K562 (cell line): Measurements from ENCODE around the gene CHERP. TPM values are rescaled to one million over a fixed set of nuclear protein-coding genes. Genes with fewer than 3 reads are reported as not detected.

Experiments used
- BDP1 ChIP-seq: IDR thresholded peaks from 3 replicates; pipeline ENCODE4 v1.6.1; 2011; ENCODE audit not compliant: insufficient read length, insufficient read depth
- BHLHE40 ChIP-seq: IDR thresholded peaks from 2 replicates; pipeline ENCODE4 v1.6.1; 2011; ENCODE audit warnings: low read length, improper control_type of control experiment
- C11orf30 ChIP-seq: fragments of 450-650 bp; IDR thresholded peaks from 2 replicates; pipeline ENCODE4 v1.6.1; 2016; ENCODE audit warnings: low read depth, mild to moderate bottlenecking
- CREBBP ChIP-seq: IDR thresholded peaks from one replicate; pipeline ENCODE4 v1.6.1; 2012; ENCODE audit warnings: low read depth, mild to moderate bottlenecking, control low read depth, inconsistent platforms, low read length
- DACH1 ChIP-seq: fragments of 450-650 bp; IDR thresholded peaks from 2 replicates; pipeline ENCODE4 v1.6.1; 2018; ENCODE audit not compliant: partially characterized antibody
- ETV6 ChIP-seq, 3 experiments: fragments of 150-350 bp in 1 of 3; sonication (generic) in 1 of 3; formaldehyde crosslinking in 1 of 3; IDR thresholded peaks; 2 replicates each; pipeline versions ENCODE4 v1.6.1 to v1.8.0; 2014 to 2022; ENCODE audit warnings: borderline replicate concordance in 2 of 3, low read depth in 2 of 3, antibody characterized with exemption in 1 of 3, low read length in 1 of 3, mild to moderate bottlenecking in 1 of 3, missing genetic modification reagents in 1 of 3
- FIP1L1 ChIP-seq: fragments of 200-400 bp; formaldehyde crosslinking; IDR thresholded peaks from 2 replicates; pipeline ENCODE4 v1.6.1; 2018; ENCODE audit warnings: mild to moderate bottlenecking, low read depth, low read length; ENCODE audit not compliant: poor library complexity, severe bottlenecking
- GABPB1 ChIP-seq: sonication (generic); formaldehyde crosslinking; IDR thresholded peaks from 2 replicates; pipeline ENCODE4 v1.8.0; 2022; ENCODE audit warnings: mild to moderate bottlenecking, missing genetic modification reagents
- HDAC2 ChIP-seq: fragments of 450-650 bp; IDR thresholded peaks from 2 replicates; pipeline ENCODE4 v1.6.1; 2016; ENCODE audit warnings: mild to moderate bottlenecking
- NCOR1 ChIP-seq: fragments of 450-650 bp; IDR thresholded peaks from 2 replicates; pipeline ENCODE4 v1.6.1; 2016; ENCODE audit warnings: mild to moderate bottlenecking, moderate library complexity
- POLR2A ChIP-seq: fragments of 450-650 bp; conservative IDR thresholded peaks from 2 replicates; pipeline ENCODE4 v1.6.1; 2016
- POLR2G ChIP-seq: fragments of 200-400 bp; formaldehyde crosslinking; IDR thresholded peaks from 2 replicates; pipeline ENCODE4 v1.6.1; 2017; ENCODE audit warnings: low read depth, mild to moderate bottlenecking, antibody characterized with exemption, low read length, moderate library complexity
- SMAD4 ChIP-seq: fragments of 250-450 bp; sonication (Bioruptor Pico); conservative IDR thresholded peaks from 2 replicates; pipeline ENCODE4 v1.8.0; 2021; ENCODE audit warnings: inconsistent platforms, mild to moderate bottlenecking, moderate library complexity
- SP1 ChIP-seq: sonication (generic); formaldehyde crosslinking; IDR thresholded peaks from 2 replicates; pipeline ENCODE4 v1.8.1; 2022; ENCODE audit warnings: mild to moderate bottlenecking, missing genetic modification reagents
- SPI1 ChIP-seq: IDR thresholded peaks from 2 replicates; pipeline ENCODE4 v1.6.1; 2011; ENCODE audit warnings: low read depth, low read length, control low read depth, borderline replicate concordance
- TAF1 ChIP-seq: IDR thresholded peaks from 2 replicates; pipeline ENCODE4 v1.6.1; 2011; ENCODE audit warnings: mild to moderate bottlenecking, low read length, moderate library complexity; ENCODE audit not compliant: insufficient read depth, control insufficient read depth, severe bottlenecking; ENCODE audit errors: extremely low read depth
- TAF7 ChIP-seq: fragments of 450-650 bp; IDR thresholded peaks from 2 replicates; pipeline ENCODE4 v1.6.1; 2016; ENCODE audit warnings: missing genetic modification characterization, missing compliant biosample characterization
- TOE1 ChIP-seq, 2 experiments: fragments of 450-650 bp in 1 of 2; sonication (generic) in 1 of 2; formaldehyde crosslinking in 1 of 2; IDR thresholded peaks; 2 replicates each; pipeline versions ENCODE4 v1.7.1 to v1.8.0; 2016 to 2022; ENCODE audit warnings: borderline replicate concordance in 2 of 2, mild to moderate bottlenecking in 2 of 2, antibody characterized with exemption in 1 of 2, inconsistent platforms in 1 of 2, low read depth in 1 of 2, missing genetic modification reagents in 1 of 2, moderate library complexity in 1 of 2
- YBX1 ChIP-seq: fragments of 450-650 bp; IDR thresholded peaks from 2 replicates; pipeline ENCODE4 v1.7.1; 2016; ENCODE audit warnings: mild to moderate bottlenecking
- ZEB2 ChIP-seq: fragments of 450-650 bp; IDR thresholded peaks from 2 replicates; pipeline ENCODE4 v1.6.1; 2016
- ZHX1 ChIP-seq: fragments of 150-350 bp; conservative IDR thresholded peaks from 2 replicates; pipeline ENCODE4 v1.6.1; 2014; ENCODE audit warnings: low read length
- polyA plus RNA-seq, 8 experiments: library from polyadenylated mRNA; depleted of rRNA in 4 of 8; stranded (reverse) in 5 of 8; unstranded in 3 of 8; fragments of >200 nt; fragmentation: Nextera tagmentation in 2 of 8; fragmentation: Illumina TruSeq in 1 of 8; extraction: Ambion mirVana in 2 of 8; extraction: Trizol in 1 of 8; gene quantifications; 2 replicates each; pipeline versions ENCODE4 v1.2.1 to v1.2.3, GENCODE V29; 2011 to 2014; ENCODE audit warnings: inconsistent platforms in 1 of 8, missing spikeins in 1 of 8
- total RNA-seq, 7 experiments: library from RNA; depleted of rRNA in 6 of 7; stranded (reverse); fragments of >200 nt in 6 of 7; fragmentation: Illumina TruSeq in 2 of 7; extraction: Trizol in 2 of 7; gene quantifications; 2 replicates each; pipeline versions ENCODE4 v1.2.1 to v1.2.3, GENCODE V29; 2011 to 2021; ENCODE audit warnings: low replicate concordance in 1 of 7
- TF ChIP-seq, protein P1 (sequence below): sonication (generic); formaldehyde crosslinking; IDR thresholded peaks from 2 replicates; pipeline ENCODE4 v1.8.0; 2022; ENCODE audit warnings: mild to moderate bottlenecking, missing genetic modification reagents, borderline replicate concordance

The CHERP gene
- total and polyA plus RNA-seq, 9 of the 15 experiments (the other 6 are each of a cell fraction or from before 2014, with no cell fraction given) = 0.60 to 85.1 (median 7.8) TPM

- TF ChIP-seq ZHX1 (peak; percentile 80), C11orf30 (peak; percentile 94), TAF1 (peak; percentile 59), HDAC2 (peak; percentile 81; the same call in 1 of the 2 replicates), ZEB2 (0 out of 2 replicates have a peak, but pooled peaks have one; percentile 22), DACH1 (peak; percentile 42), SPI1 (peak; percentile 57; the same call in 1 of the 2 replicates), TOE1 (IDR thresholded peaks at IDR 0.05; ENCODE audit: borderline replicate concordance) (0 out of 2 replicates have a peak, but pooled peaks have one; percentile 61), TOE1 (CRISPR knock-in tag; IDR thresholded peaks at IDR 0.05; ENCODE audit: borderline replicate concordance, low read depth) (no peak), GABPB1 (CRISPR knock-in tag) (peak; percentile 97), BHLHE40 (peak; percentile 32; the same call in 1 of the 2 replicates), FIP1L1 (peak; percentile 23), POLR2A (peak; percentile 79), TAF7 (tag) (peak; percentile 30; the same call in 1 of the 2 replicates), YBX1 (no peak), NCOR1 (no peak), ETV6 (IDR thresholded peaks at IDR 0.05; ENCODE audit: borderline replicate concordance in 1 of 2, low read depth in 2 of 2, low read length in 1 of 2) (peak; percentile 6 to 46; a peak in 1 of 4 replicates), ETV6 (CRISPR knock-in tag; IDR thresholded peaks at IDR 0.05; ENCODE audit: borderline replicate concordance) (no peak), SMAD4 (CRISPR knock-in tag) (0 out of 2 replicates have a peak, but pooled peaks have one; percentile 14), SP1 (peak; percentile 95), POLR2G (peak; percentile 86), CREBBP (no peak), BDP1 (no peak)
- TF ChIP-seq, protein P1, sequence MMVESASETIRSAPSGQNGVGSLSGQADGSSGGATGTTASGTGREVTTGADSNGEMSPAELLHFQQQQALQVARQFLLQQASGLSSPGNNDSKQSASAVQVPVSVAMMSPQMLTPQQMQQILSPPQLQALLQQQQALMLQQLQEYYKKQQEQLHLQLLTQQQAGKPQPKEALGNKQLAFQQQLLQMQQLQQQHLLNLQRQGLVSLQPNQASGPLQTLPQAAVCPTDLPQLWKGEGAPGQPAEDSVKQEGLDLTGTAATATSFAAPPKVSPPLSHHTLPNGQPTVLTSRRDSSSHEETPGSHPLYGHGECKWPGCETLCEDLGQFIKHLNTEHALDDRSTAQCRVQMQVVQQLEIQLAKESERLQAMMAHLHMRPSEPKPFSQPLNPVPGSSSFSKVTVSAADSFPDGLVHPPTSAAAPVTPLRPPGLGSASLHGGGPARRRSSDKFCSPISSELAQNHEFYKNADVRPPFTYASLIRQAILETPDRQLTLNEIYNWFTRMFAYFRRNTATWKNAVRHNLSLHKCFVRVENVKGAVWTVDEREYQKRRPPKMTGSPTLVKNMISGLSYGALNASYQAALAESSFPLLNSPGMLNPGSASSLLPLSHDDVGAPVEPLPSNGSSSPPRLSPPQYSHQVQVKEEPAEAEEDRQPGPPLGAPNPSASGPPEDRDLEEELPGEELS = no peak; the same call in 1 of the 2 replicates
Measured at GRCh38 chr19:16572332-16573211, 30.3 kb upstream of the CHERP start, which contains the start of gene SLC35E1 (continued).
